NCI-H510A treated with DMSO at 0.1 percent for 48 hours (cell line): ENCODE data around the gene ERCC3.
A peak's percentile ranks its signal among the peaks of the same experiment; 100 is the strongest.
"Not testable (repeated sequence)": the region's sequence is repeated elsewhere in the genome, so short reads cannot be mapped to it uniquely, and the experiment has no call there.

Source experiments
- DNase-seq: peaks from one replicate; lab custom pipeline; 2025; lab: John Stamatoyannopoulos, UW

The ERCC3 gene

GRCh38 chr2:127226520-127227263, 67.3 kb downstream of the ERCC3 start:
- peak; percentile 44 for DNase-seq

DNA sequence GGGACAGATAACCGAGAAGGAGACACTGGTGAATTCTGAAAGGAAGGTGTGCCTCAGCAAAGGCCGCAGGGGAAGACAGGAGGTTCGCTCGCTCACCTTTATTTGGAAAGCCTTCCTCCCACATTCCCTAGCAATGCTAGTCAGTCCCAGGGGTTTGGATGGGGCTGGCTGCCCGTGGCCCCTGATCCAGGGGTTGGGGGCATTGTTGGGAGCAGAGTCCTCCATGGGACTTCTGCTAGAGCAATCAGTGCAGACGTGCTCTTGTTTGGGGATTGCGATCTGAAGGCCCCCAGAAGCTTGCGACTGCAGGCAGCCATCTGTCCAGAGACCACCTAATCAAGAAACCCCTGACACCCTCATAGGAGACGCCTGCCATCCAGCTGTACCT, 67.8 kb downstream of the ERCC3 start:
- DNase-seq = no peak

GRCh38 chr2:127225186-127225960, 68.6 kb downstream of the ERCC3 start:
- no peak for DNase-seq

- not testable (repeated sequence) for DNase-seq
These were observed 69.8 kb downstream of the ERCC3 start for GRCh38 chr2:127224135-127224534.

DNA sequence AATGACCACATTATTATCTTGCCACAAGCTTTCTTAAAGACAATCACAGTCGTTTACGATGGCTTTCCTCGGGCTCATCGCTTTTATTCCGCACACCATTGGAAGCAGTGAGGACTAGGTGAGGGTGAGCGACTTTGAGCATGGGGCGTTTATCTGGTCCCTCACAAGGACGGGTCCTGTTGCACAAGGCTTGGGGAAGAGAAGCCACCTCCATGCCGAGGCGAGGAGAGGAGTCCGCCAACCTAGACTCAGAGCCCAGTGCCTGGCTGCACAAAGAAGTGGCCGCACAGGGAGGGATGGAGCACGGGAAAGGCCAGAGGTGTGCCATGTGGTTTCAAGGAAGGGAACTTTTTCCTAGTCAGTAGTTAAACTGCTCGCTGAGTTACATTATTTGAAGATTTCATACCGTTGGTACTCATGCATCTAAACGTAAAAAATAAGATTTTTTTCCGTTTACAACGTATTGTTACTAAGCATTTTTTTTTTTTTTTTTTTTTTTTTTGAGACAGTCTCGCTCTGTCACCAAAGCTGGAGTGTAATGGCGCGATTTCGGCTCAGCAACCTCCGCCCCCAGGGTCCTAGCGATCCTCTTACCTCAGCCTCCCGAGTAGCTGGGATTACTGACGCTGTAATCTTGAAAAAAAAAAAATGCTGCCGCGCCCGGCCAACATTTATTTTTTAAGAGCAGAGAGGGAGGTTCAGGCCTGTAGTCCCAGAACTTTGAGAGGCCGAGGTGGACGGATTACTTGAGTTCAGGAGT, 73.0 kb downstream of the ERCC3 start:
- no peak for DNase-seq

DNA sequence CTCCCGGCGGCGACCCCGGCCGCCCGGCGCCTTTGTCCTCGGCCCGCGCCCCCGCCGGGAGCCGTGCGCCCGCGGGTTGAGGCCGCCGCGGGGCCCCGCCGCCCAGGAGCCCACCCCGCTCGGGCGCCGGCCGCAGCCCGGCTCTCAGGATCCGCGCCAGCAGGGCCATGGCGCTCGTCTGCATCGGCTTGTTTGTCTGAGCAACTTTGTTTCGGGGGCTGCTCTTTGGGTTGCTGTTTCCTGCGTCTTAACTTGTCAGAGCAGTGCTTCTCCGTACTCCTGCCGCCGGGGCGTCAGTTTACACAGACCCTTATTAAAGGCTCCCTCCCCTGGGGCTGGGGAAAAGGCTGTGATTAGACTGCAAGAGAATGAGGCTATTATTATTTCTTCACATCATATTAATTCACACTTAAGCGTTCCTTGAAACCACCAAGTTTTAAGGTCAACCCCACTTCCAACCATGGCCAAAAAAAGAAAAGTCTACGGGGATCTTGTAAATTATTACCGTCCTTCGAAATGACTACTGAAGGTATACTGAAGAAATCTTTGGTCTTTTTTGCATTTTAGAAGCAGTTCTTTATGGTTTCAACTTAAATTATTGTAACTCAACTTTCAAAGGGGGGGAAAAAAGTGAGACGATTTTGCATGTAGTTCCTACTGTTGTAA, 73.7 kb downstream of the ERCC3 start, which contains the start of gene CYP27C1:
Gene CYP27C1 (minus strand): TSS at position 198 of the 666 bp plus-strand sequence. CDS start 29 bp downstream, at position 169.
- no peak for DNase-seq

- DNase-seq = no peak
These were observed 74.5 kb downstream of the ERCC3 start for GRCh38 chr2:127219171-127220070.

DNA sequence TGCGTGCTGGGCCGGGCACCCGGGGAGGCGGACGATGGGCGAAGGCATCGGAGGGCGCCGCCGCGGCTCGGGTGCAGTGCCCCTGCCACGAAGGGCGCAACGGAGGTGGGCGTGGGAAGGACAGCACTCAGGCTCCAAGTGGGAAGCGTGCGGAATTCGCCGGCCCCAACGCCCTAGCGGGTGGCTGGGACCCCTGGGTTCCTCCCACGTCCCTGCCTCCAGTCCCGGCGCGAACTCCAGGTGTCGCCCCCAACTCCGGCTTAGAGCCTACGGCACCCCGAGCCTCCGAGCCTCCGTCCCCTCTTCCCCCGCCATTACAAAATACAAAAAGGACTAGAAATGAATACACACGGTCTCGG, 75.2 kb downstream of the ERCC3 start:
- no peak for DNase-seq

- DNase-seq = no peak
These were observed 76.2 kb downstream of the ERCC3 start for GRCh38 chr2:127217470-127218325.

GRCh38 chr2:127216593-127216992, 77.4 kb downstream of the ERCC3 start:
- DNase-seq = no peak

DNA sequence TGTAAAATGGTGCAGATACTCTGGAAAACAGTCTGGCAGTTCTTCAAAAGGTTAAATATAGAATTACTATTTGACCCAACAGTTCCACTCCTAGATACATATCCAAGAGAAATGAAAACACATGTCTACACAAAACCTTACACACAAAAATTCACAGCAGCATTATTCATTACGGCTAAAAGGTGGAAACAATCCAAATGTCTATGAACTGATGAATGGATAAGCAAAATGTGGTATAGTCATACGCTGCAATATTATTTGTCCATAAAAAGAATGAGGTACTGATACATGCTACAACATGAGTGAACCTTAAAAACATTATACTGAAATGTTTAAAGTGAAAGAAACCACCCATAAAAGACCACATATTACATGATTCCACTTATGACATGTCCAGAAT, 77.8 kb downstream of the ERCC3 start:
- DNase-seq = no peak

DNA sequence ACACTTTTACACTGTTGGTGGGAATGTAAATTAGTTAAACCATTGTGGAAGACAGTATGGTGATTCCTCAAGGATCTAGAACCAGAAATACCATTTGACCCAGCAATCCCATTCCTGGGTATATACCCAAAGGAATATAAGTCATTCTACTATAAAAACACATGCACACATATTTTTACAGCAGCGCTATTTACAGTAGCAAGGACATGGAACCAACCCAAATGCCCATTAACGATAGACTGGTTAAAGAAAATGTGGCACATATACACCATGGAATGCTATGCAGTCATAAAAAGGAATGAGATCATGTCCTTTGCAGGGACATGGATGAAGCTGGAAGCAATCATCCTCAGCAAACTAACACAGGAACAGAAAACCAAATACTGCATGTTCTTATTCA, 79.7 kb downstream of the ERCC3 start:
- DNase-seq = not testable (repeated sequence)

DNA sequence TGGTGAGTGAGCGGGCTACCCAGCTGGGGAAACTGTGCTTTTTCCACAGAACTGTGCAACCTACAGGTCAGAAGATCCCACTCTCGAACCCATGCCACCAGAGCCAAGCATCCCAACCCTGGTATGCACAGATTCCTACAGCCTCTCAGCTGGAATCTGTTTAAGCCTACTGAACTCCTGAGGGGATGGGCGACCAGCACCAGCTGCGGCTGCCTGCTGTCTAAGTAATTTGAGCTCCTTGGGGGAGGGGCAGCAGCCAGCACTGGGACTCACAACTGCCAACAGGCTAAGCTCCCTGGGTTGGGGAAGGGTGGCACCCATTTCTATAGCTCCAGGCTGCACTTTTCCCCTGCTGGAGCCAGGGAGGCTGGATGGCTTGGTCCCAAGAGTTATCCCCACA, 85.6 kb downstream of the ERCC3 start:
- peak; percentile 72 for DNase-seq
